ENCODE data around the gene PRKRA.

Gene PRKRA

GRCh38 chr2:178452870-178453269 is 1.9 kb upstream of the PRKRA start:
- no peak overlapping the region for H3K9ac ChIP-seq (ENCODE audit: low read depth, low read length)

GRCh38 chr2:178452334-178452733 is 1.4 kb upstream of the PRKRA start:
- peaks cover 11% of the 10 kb centered on the region for H3K36me3 ChIP-seq (ENCODE audit: control insufficient read depth, insufficient read depth, low read length)
- no peaks in the 10 kb centered on the region for H3K4me1 ChIP-seq (ENCODE audit: control insufficient read depth, insufficient read depth, low read length)
- H3K27me3 ChIP-seq (ENCODE audit: control insufficient read depth, insufficient read depth, low read length) = peaks cover 2% of the 10 kb centered on the region
- H3K9me3 ChIP-seq (ENCODE audit: control insufficient read depth, insufficient read depth, low read length) = no peaks in the 10 kb centered on the region
- H3K9ac ChIP-seq (ENCODE audit: low read depth, low read length) = no peak overlapping the region
- no peak overlapping the region for H3K4me3 ChIP-seq (ENCODE audit: low read depth, low read length)

More at GRCh38 chr2:178452870-178453269, 1.9 kb upstream of the PRKRA start:
- Histone ChIP-seq H3K4me1 (ENCODE audit: control insufficient read depth, insufficient read depth, low read length) (no peaks in the 10 kb centered on the region), H3K27me3 (ENCODE audit: control insufficient read depth, insufficient read depth, low read length) (peaks cover 2% of the 10 kb centered on the region), H3K9me3 (ENCODE audit: control insufficient read depth, insufficient read depth, low read length) (no peaks in the 10 kb centered on the region), H3K36me3 (ENCODE audit: control insufficient read depth, insufficient read depth, low read length) (peaks cover 11% of the 10 kb centered on the region), H3K4me3 (ENCODE audit: low read depth, low read length) (no peak overlapping the region)

GRCh38 chr2:178450524-178450773 is 526 bp downstream of the PRKRA start:
- H3K9me3 ChIP-seq (ENCODE audit: control insufficient read depth, insufficient read depth, low read length) = no peaks in the 10 kb centered on the region
- H3K36me3 ChIP-seq (ENCODE audit: control insufficient read depth, insufficient read depth, low read length) = peaks cover 17% of the 10 kb centered on the region
- H3K4me3 ChIP-seq (ENCODE audit: low read depth, low read length) = peak overlapping the region; percentile 96
- H3K27me3 ChIP-seq (ENCODE audit: control insufficient read depth, insufficient read depth, low read length) = peaks cover 2% of the 10 kb centered on the region
- no peaks in the 10 kb centered on the region for H3K4me1 ChIP-seq (ENCODE audit: control insufficient read depth, insufficient read depth, low read length)
- H3K9ac ChIP-seq (ENCODE audit: low read depth, low read length) = peak overlapping the region; percentile 67

GRCh38 chr2:178449700-178450523 is 1.1 kb downstream of the PRKRA start:
- Histone ChIP-seq H3K36me3 (ENCODE audit: control insufficient read depth, insufficient read depth, low read length) (peaks cover 17% of the 10 kb centered on the region), H3K27me3 (ENCODE audit: control insufficient read depth, insufficient read depth, low read length) (peaks cover 2% of the 10 kb centered on the region), H3K4me1 (ENCODE audit: control insufficient read depth, insufficient read depth, low read length) (no peaks in the 10 kb centered on the region), H3K9ac (ENCODE audit: low read depth, low read length) (peak overlapping the region; percentile 67), H3K4me3 (ENCODE audit: low read depth, low read length) (peak overlapping the region; percentile 96), H3K9me3 (ENCODE audit: control insufficient read depth, insufficient read depth, low read length) (no peaks in the 10 kb centered on the region)

GRCh38 chr2:178448968-178449661 is 1.9 kb downstream of the PRKRA start:
- Histone ChIP-seq H3K27me3 (ENCODE audit: control insufficient read depth, insufficient read depth, low read length) (peaks cover 2% of the 10 kb centered on the region), H3K9me3 (ENCODE audit: control insufficient read depth, insufficient read depth, low read length) (no peaks in the 10 kb centered on the region), H3K4me1 (ENCODE audit: control insufficient read depth, insufficient read depth, low read length) (no peaks in the 10 kb centered on the region), H3K9ac (ENCODE audit: low read depth, low read length) (no peak overlapping the region), H3K4me3 (ENCODE audit: low read depth, low read length) (peak overlapping the region; percentile 96), H3K36me3 (ENCODE audit: control insufficient read depth, insufficient read depth, low read length) (peaks cover 15% of the 10 kb centered on the region)

GRCh38 chr2:178441426-178441825 is 9.5 kb downstream of the PRKRA start:
- no peaks in the 10 kb centered on the region for H3K27me3 ChIP-seq (ENCODE audit: control insufficient read depth, insufficient read depth, low read length)
- peaks cover 10% of the 10 kb centered on the region for H3K36me3 ChIP-seq (ENCODE audit: control insufficient read depth, insufficient read depth, low read length)
- H3K9ac ChIP-seq (ENCODE audit: low read depth, low read length) = no peak overlapping the region
- H3K9me3 ChIP-seq (ENCODE audit: control insufficient read depth, insufficient read depth, low read length) = no peaks in the 10 kb centered on the region
- H3K4me1 ChIP-seq (ENCODE audit: control insufficient read depth, insufficient read depth, low read length) = no peaks in the 10 kb centered on the region
- H3K4me3 ChIP-seq (ENCODE audit: low read depth, low read length) = no peak overlapping the region

- Histone ChIP-seq H3K9me3 (ENCODE audit: control insufficient read depth, insufficient read depth, low read length) (no peaks in the 10 kb centered on the region), H3K4me1 (ENCODE audit: control insufficient read depth, insufficient read depth, low read length) (no peaks in the 10 kb centered on the region), H3K4me3 (ENCODE audit: low read depth, low read length) (no peak overlapping the region), H3K9ac (ENCODE audit: low read depth, low read length) (no peak overlapping the region), H3K27me3 (ENCODE audit: control insufficient read depth, insufficient read depth, low read length) (no peaks in the 10 kb centered on the region), H3K36me3 (ENCODE audit: control insufficient read depth, insufficient read depth, low read length) (no peaks in the 10 kb centered on the region)
Observed at GRCh38 chr2:178436662-178437061, 14.3 kb downstream of the PRKRA start.

- no peak overlapping the region for H3K4me3 ChIP-seq (ENCODE audit: low read depth, low read length)
- H3K4me1 ChIP-seq (ENCODE audit: control insufficient read depth, insufficient read depth, low read length) = no peaks in the 10 kb centered on the region
- peaks cover 3% of the 10 kb centered on the region for H3K36me3 ChIP-seq (ENCODE audit: control insufficient read depth, insufficient read depth, low read length)
- no peak overlapping the region for H3K9ac ChIP-seq (ENCODE audit: low read depth, low read length)
- H3K27me3 ChIP-seq (ENCODE audit: control insufficient read depth, insufficient read depth, low read length) = no peaks in the 10 kb centered on the region
- no peaks in the 10 kb centered on the region for H3K9me3 ChIP-seq (ENCODE audit: control insufficient read depth, insufficient read depth, low read length)
Observed at GRCh38 chr2:178429336-178429735, 21.6 kb downstream of the PRKRA start.

- Histone ChIP-seq H3K27me3 (ENCODE audit: control insufficient read depth, insufficient read depth, low read length) (no peaks in the 10 kb centered on the region), H3K9ac (ENCODE audit: low read depth, low read length) (no peak overlapping the region), H3K4me1 (ENCODE audit: control insufficient read depth, insufficient read depth, low read length) (no peaks in the 10 kb centered on the region), H3K36me3 (ENCODE audit: control insufficient read depth, insufficient read depth, low read length) (peaks cover 3% of the 10 kb centered on the region), H3K4me3 (ENCODE audit: low read depth, low read length) (no peak overlapping the region), H3K9me3 (ENCODE audit: control insufficient read depth, insufficient read depth, low read length) (no peaks in the 10 kb centered on the region)
Observed at GRCh38 chr2:178428396-178428806, 22.6 kb downstream of the PRKRA start.

- no peaks in the 10 kb centered on the region for H3K9me3 ChIP-seq (ENCODE audit: control insufficient read depth, insufficient read depth, low read length)
- no peaks in the 10 kb centered on the region for H3K4me1 ChIP-seq (ENCODE audit: control insufficient read depth, insufficient read depth, low read length)
- H3K9ac ChIP-seq (ENCODE audit: low read depth, low read length) = no peak overlapping the region
- peaks cover 3% of the 10 kb centered on the region for H3K36me3 ChIP-seq (ENCODE audit: control insufficient read depth, insufficient read depth, low read length)
- no peaks in the 10 kb centered on the region for H3K27me3 ChIP-seq (ENCODE audit: control insufficient read depth, insufficient read depth, low read length)
- H3K4me3 ChIP-seq (ENCODE audit: low read depth, low read length) = no peak overlapping the region
Observed at GRCh38 chr2:178427458-178427857, 23.5 kb downstream of the PRKRA start.

GRCh38 chr2:178426388-178426787 is 24.6 kb downstream of the PRKRA start:
- no peaks in the 10 kb centered on the region for H3K4me1 ChIP-seq (ENCODE audit: control insufficient read depth, insufficient read depth, low read length)
- H3K9me3 ChIP-seq (ENCODE audit: control insufficient read depth, insufficient read depth, low read length) = no peaks in the 10 kb centered on the region
- H3K27me3 ChIP-seq (ENCODE audit: control insufficient read depth, insufficient read depth, low read length) = no peaks in the 10 kb centered on the region
- no peak overlapping the region for H3K9ac ChIP-seq (ENCODE audit: low read depth, low read length)
- H3K36me3 ChIP-seq (ENCODE audit: control insufficient read depth, insufficient read depth, low read length) = peaks cover 4% of the 10 kb centered on the region
- H3K4me3 ChIP-seq (ENCODE audit: low read depth, low read length) = no peak overlapping the region

GRCh38 chr2:178425255-178425827 is 25.6 kb downstream of the PRKRA start:
- Histone ChIP-seq H3K9me3 (ENCODE audit: control insufficient read depth, insufficient read depth, low read length) (no peaks in the 10 kb centered on the region), H3K27me3 (ENCODE audit: control insufficient read depth, insufficient read depth, low read length) (no peaks in the 10 kb centered on the region), H3K36me3 (ENCODE audit: control insufficient read depth, insufficient read depth, low read length) (peaks cover 7% of the 10 kb centered on the region), H3K4me3 (ENCODE audit: low read depth, low read length) (no peak overlapping the region), H3K9ac (ENCODE audit: low read depth, low read length) (no peak overlapping the region), H3K4me1 (ENCODE audit: control insufficient read depth, insufficient read depth, low read length) (no peaks in the 10 kb centered on the region)

Measured in iPS-15b (cell line).